Esophagus muscularis mucosa (tissue), 4 donors: ENCODE results near the gene RANBP3. TPM values are rescaled to one million over a fixed set of nuclear protein-coding genes. Genes with fewer than 3 reads are reported as not detected.
"Not testable (repeated sequence)": the region's sequence is repeated elsewhere in the genome, so short reads cannot be mapped to it uniquely, and the experiment has no call there.

Experiments
- DNase-seq: peaks from one replicate; pipeline ENCODE4 v3.0.0-alpha.2; 2017; ENCODE audit errors: extremely low spot score
- H3K27ac ChIP-seq, 4 donors: fragments of 200-600 bp; sonication (generic); replicated peaks in 1 of 4; 1 replicate in 3 of 4; 2 replicates in 1 of 4; pipeline ENCODE4 v1.5.1; 2016 to 2019; ENCODE audit warnings: mild to moderate bottlenecking in 1 of 4
- H3K27me3 ChIP-seq, 4 donors: fragments of 200-600 bp; sonication (generic); one replicate each; pipeline versions ENCODE4 v1.5.1 to v1.6.0; 2016 to 2019
- H3K36me3 ChIP-seq, 4 donors: fragments of 200-600 bp; sonication (generic); one replicate each; pipeline ENCODE4 v1.5.1; 2016 to 2019
- H3K4me1 ChIP-seq, 4 donors: fragments of 200-600 bp; sonication (generic); one replicate each; pipeline ENCODE4 v1.5.1; 2016 to 2019
- H3K4me3 ChIP-seq, 4 donors: fragments of 200-600 bp; sonication (generic); 1 replicate in 2 of 4; 2 replicates in 2 of 4; pipeline ENCODE4 v1.5.1; 2016 to 2019; ENCODE audit warnings: mild to moderate bottlenecking in 4 of 4, moderate library complexity in 1 of 4
- H3K9me3 ChIP-seq, 4 donors: fragments of 200-600 bp; sonication (generic); 1 replicate in 3 of 4; 2 replicates in 1 of 4; pipeline ENCODE4 v1.5.1; 2016 to 2019
- CTCF ChIP-seq, 3 experiments: fragments of 200-600 bp in 2 of 3; fragments of 450-650 bp in 1 of 3; sonication (generic) in 2 of 3; IDR thresholded peaks; one replicate each; pipeline ENCODE4 v1.5.1; 2017 to 2019; ENCODE audit warnings: antibody characterized with exemption in 3 of 3, mild to moderate bottlenecking in 2 of 3, moderate library complexity in 1 of 3
- EP300 ChIP-seq: sonication (generic); formaldehyde crosslinking; IDR thresholded peaks from one replicate; pipeline ENCODE4 v1.6.1; 2017; ENCODE audit warnings: antibody characterized with exemption
- POLR2A ChIP-seq: fragments of 450-650 bp; IDR thresholded peaks from one replicate; pipeline ENCODE4 v1.6.1; 2017; ENCODE audit warnings: antibody characterized with exemption, moderate library complexity, mild to moderate bottlenecking, low read depth
- POLR2AphosphoS5 ChIP-seq, 2 donors: sonication (generic); formaldehyde crosslinking; IDR thresholded peaks; one replicate each; pipeline ENCODE4 v1.6.1; 2017; ENCODE audit warnings: antibody characterized with exemption in 2 of 2
- WGBS: methylation state at CpG from one replicate; pipeline ENCODE4 v1.1.5; 2018; 5-methylcytosine and 5-hydroxymethylcytosine counted together
- intact Hi-C: fragments of 100-400 bp; cut with DNase I; formaldehyde crosslinking; loops from one replicate; pipeline ENCODE4 v1.15.1; 2023
- total RNA-seq, 4 donors: library from RNA; depleted of rRNA; stranded (reverse); fragments of >200 nt; gene quantifications; one replicate each; pipeline versions ENCODE4 v1.1.0 to v1.2.1, GENCODE V29; 2016

RANBP3 gene
- total RNA-seq, 4 donors from 2014 or later: 92.2 to 127 (median 102) TPM

DNA sequence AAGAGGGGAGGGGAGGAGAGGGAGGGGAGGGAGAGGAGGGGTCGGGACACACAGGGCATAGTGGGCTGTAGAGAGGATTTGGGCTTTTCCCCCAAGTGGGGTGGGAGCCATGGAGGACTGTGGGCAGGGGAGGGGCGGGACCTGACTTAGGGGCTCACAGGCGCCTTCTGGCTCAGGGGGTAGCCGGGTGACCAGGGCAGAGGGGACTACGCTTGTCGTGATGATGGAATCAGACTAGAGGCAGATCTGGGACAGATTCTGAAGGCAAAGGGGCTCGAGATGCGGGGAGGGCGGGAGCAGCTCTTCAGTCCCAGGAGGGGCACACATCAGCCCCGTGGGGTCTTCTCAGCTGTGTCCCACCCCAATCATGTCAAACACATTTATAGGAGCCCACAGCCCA lies 87.8 kb downstream of the RANBP3 start:
- intact Hi-C loops: loop anchor here (5.0 kb wide), 1 partner anchor 63 kb away; no protein-coding TSS in a partner anchor
- peak overlapping the region; percentile 75 to 80 (median 78) for H3K27ac ChIP-seq
- H3K9me3 ChIP-seq: no peaks in the 10 kb centered on the region
- peaks cover 6 to 12% (median 9%) of the 10 kb centered on the region in 4 donors for H3K36me3 ChIP-seq
- TF ChIP-seq CTCF (IDR thresholded peaks at IDR 0.05): no peak
- TF ChIP-seq POLR2AphosphoS5 (IDR thresholded peaks at IDR 0.05): no peak
- TF ChIP-seq EP300: no peak
- no peak for TF ChIP-seq POLR2A
- peaks cover 0 to 4% (median 0%) of the 10 kb centered on the region in 4 donors for H3K27me3 ChIP-seq
- no peak for DNase-seq
- peaks cover 17 to 43% (median 38%) of the 10 kb centered on the region in 4 donors for H3K4me1 ChIP-seq
- 66% methylated on average over 10 of the region's 10 CpGs for WGBS
- no peak overlapping the region for H3K4me3 ChIP-seq

- Histone ChIP-seq H3K4me3 (no peak overlapping the region), H3K27ac (peak overlapping the region; percentile 75 to 80 (median 78)), H3K9me3 (no peaks in the 10 kb centered on the region), H3K4me1 (peaks cover 11 to 45% (median 39%) of the 10 kb centered on the region in 4 donors), H3K36me3 (peaks cover 0 to 5% (median 3%) of the 10 kb centered on the region in 4 donors), H3K27me3 (peaks cover 0 to 4% (median 0%) of the 10 kb centered on the region in 4 donors)
- TF ChIP-seq POLR2AphosphoS5 (IDR thresholded peaks at IDR 0.05) (peak; percentile 66 to 75), CTCF (IDR thresholded peaks at IDR 0.05) (no peak)
- intact Hi-C loops: no loop called here
- WGBS: 39% methylated on average over 17 of the region's 17 CpGs
- no peak for DNase-seq
Measured at GRCh38 chr19:5889288-5889971, 88.5 kb downstream of the RANBP3 start.

- intact Hi-C loops, DNase-seq: not testable (repeated sequence)
- 66% methylated on average over 11 of the region's 11 CpGs for WGBS
Measured at GRCh38 chr19:5884065-5884811, 93.7 kb downstream of the RANBP3 start.

DNA sequence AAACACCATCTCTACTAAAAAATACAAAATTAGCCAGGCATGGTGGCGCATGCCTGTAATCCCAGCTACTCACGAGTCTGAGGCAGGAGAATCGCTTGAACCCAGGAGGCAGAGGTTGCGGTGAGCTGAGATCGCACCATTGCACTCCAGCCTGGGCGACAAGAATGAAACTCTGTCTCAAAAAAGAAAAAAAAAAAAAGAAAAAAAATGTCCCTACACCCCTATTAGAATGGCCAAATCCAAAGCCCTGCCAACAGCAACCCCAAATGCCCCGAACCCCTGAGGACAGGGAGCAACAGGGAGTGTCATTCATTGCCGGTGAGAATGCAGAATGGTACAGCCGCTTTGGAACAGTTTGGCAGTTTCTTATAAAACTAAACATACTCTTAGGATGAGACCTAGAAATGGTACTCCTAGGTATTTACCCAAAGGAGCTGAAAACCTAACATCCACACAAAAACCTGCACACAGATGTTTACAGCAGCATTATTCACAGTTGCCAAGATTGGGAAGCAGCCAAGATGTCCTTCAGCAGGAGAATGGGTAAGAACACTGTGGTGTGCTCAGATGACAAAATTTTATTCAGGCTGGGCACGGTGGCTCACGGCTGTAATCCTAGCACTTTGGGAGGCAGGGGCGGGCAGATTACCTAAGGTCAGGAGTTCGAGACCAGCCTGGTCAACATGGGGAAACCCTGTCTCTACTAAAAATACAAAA lies 94.6 kb downstream of the RANBP3 start:
- H3K27ac ChIP-seq: peak overlapping the region; percentile 77 to 87 (median 84)
- H3K4me3 ChIP-seq, DNase-seq, intact Hi-C loops, H3K36me3 ChIP-seq, H3K9me3 ChIP-seq: not testable (repeated sequence)
- WGBS: 65% methylated on average over 13 of the region's 13 CpGs
- peaks cover 19 to 61% (median 54%) of the 10 kb centered on the region in 4 donors for H3K4me1 ChIP-seq
- TF ChIP-seq POLR2AphosphoS5 (IDR thresholded peaks at IDR 0.05): peak in 1 of 2 donors; percentile 19
- peaks cover 0 to 11% (median 0%) of the 10 kb centered on the region in 4 donors for H3K27me3 ChIP-seq

More at GRCh38 chr19:5884065-5884811, 93.7 kb downstream of the RANBP3 start:
- not testable (repeated sequence) for H3K27me3 ChIP-seq, H3K9me3 ChIP-seq, H3K4me3 ChIP-seq, H3K36me3 ChIP-seq
- Histone ChIP-seq H3K27ac (peak overlapping the region; percentile 77 to 87 (median 84)), H3K4me1 (peaks cover 19 to 57% (median 53%) of the 10 kb centered on the region in 4 donors)

DNA sequence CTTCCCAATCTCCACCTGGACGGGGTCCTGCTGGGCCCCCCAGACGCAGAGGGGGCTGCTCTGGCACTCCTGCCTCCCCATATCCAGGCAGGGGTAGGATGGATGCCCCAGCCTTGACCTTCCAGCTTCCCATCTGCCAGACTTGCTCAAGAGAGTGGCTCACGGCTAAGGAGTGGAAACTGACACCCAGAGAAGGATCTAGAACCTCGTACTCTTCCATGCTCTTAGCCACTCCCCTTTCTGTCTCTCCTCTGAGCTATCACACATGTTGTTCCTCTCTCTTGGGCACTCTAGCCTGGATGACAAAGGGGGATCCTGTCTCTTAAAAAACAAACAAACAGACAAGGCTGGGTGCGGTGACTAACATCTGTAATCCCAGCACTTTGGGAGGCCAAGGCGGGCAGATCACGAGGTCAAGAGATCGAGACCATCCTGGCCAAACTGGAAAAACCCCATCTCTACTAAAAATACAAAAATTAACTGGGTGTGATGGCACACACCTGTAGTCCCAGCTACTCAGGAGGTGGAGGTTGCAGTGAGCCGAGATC lies 95.4 kb downstream of the RANBP3 start:
- H3K27me3 ChIP-seq: peaks cover 0 to 11% (median 0%) of the 10 kb centered on the region in 4 donors
- intact Hi-C loops: no loop called here
- no peaks in the 10 kb centered on the region for H3K36me3 ChIP-seq
- H3K9me3 ChIP-seq: no peaks in the 10 kb centered on the region
- TF ChIP-seq POLR2A (no peak), POLR2AphosphoS5 (IDR thresholded peaks at IDR 0.05) (no peak), CTCF (IDR thresholded peaks at IDR 0.05) (no peak), EP300 (no peak)
- DNase-seq: no peak
- H3K27ac ChIP-seq: peak overlapping the region; percentile 77 to 87 (median 84)
- H3K4me3 ChIP-seq: no peak overlapping the region
- 71% methylated on average over 9 of the region's 9 CpGs for WGBS
- peaks cover 19 to 69% (median 56%) of the 10 kb centered on the region in 4 donors for H3K4me1 ChIP-seq
